ENCODE results near the gene ATG9A.

Gene ATG9A

DNA sequence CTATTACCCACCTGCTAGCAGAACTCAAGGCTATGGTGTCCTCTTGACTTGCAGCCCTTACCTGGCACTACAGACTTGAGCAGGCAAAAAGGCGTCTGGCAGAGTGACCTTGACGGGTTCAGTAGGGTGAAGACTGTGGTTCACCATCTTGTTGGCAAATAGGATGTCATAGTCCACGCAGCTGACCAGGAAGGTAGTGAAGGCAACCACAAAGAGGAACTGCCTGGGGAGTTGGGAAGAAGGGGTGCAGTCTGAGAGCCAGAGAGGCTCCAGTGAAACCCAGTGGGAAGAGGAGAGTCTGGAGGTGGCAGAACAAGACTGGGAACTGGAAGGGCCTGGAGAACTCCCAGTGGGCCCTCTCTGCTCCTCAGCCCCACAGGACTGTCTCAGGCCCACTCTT is 4.1 kb downstream of the ATG9A start:
- H3K4me2 ChIP-seq (ENCODE audit: low read depth, low read length): no peak overlapping the region
- peaks cover 7% of the 10 kb centered on the region for H3F3A ChIP-seq (ENCODE audit: insufficient read depth, low read length)
- no peaks in the 10 kb centered on the region for H3K4me1 ChIP-seq (ENCODE audit: low read length)
- no peaks in the 10 kb centered on the region; the same call in 1 of the 2 replicates for H3K36me3 ChIP-seq (replicated peaks; ENCODE audit: insufficient read depth, low read length)
- H3K79me2 ChIP-seq (ENCODE audit: low read length): peaks cover 32% of the 10 kb centered on the region
- H3K9me2 ChIP-seq (replicated peaks; ENCODE audit: insufficient read depth, low read length): no peaks in the 10 kb centered on the region
- no peak overlapping the region for H3K4me3 ChIP-seq (ENCODE audit: low read length)
- H3K9me3 ChIP-seq (replicated peaks; ENCODE audit: insufficient read depth, low read length): no peaks in the 10 kb centered on the region
- TF ChIP-seq, protein P1, sequence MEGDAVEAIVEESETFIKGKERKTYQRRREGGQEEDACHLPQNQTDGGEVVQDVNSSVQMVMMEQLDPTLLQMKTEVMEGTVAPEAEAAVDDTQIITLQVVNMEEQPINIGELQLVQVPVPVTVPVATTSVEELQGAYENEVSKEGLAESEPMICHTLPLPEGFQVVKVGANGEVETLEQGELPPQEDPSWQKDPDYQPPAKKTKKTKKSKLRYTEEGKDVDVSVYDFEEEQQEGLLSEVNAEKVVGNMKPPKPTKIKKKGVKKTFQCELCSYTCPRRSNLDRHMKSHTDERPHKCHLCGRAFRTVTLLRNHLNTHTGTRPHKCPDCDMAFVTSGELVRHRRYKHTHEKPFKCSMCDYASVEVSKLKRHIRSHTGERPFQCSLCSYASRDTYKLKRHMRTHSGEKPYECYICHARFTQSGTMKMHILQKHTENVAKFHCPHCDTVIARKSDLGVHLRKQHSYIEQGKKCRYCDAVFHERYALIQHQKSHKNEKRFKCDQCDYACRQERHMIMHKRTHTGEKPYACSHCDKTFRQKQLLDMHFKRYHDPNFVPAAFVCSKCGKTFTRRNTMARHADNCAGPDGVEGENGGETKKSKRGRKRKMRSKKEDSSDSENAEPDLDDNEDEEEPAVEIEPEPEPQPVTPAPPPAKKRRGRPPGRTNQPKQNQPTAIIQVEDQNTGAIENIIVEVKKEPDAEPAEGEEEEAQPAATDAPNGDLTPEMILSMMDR (IDR thresholded peaks at IDR 0.05; ENCODE audit: low read length): no peak
- TF ChIP-seq EZH2phosphoT487 (IDR thresholded peaks at IDR 0.05; ENCODE audit: low read length): no peak
- TF ChIP-seq EZH2 (optimal IDR thresholded peaks at IDR 0.05; ENCODE audit: low read depth, low read length): no peak
- H3K9ac ChIP-seq (ENCODE audit: low read length): no peak overlapping the region
- H3K27me3 ChIP-seq (replicated peaks; ENCODE audit: insufficient read depth, low read length): no peaks in the 10 kb centered on the region
- no peaks in the 10 kb centered on the region for H4K20me1 ChIP-seq (ENCODE audit: insufficient read depth, low read length)
- H2AFZ ChIP-seq (ENCODE audit: low read length): no peak overlapping the region
- no peak for DNase-seq
- H3K27ac ChIP-seq (ENCODE audit: low read length): no peak overlapping the region

DNA sequence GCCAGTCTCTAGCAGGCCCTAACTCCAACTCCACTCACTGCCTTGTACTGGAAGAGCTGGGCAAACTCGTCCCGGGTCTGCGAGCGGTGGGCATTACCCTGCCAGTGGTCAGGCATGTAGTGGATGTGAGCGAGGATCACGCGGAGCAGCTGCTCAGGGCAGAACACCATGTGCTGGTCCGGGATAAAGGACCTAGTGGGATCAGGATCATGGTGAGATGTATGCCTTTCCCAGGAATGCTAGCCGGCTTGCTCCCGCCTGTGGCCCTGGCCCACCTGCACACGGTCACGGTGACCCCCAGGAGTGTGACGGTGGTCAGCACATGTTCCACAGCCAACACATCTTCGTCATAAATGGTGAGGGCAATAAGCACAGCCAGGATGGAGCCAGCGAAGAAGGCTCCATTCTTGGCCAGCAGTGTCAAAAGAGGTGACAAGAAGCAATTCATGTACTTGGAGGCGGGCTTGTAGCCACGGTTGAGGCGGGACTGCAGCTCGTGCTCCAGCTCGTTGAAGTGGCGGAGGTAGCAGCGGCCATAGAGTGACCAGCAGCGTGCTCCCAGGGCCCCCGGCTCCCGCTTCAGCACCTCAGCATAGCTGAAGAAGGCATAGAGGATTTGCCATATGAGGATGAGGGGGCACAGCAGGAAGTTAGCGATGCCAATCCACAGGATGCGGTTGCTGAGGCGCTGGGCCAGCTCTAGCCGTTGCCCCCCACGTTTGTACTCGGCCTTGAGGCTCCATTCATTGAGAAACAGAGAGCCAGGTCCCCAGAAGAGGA is 5.4 kb downstream of the ATG9A start:
- Histone ChIP-seq H3K9me3 (replicated peaks; ENCODE audit: insufficient read depth, low read length) (no peaks in the 10 kb centered on the region), H3K79me2 (ENCODE audit: low read length) (peaks cover 25% of the 10 kb centered on the region), H3K9ac (ENCODE audit: low read length) (no peak overlapping the region), H3K4me2 (ENCODE audit: low read depth, low read length) (no peak overlapping the region), H3K4me1 (ENCODE audit: low read length) (peaks cover 4% of the 10 kb centered on the region; the same call in 1 of the 2 replicates), H3K9me2 (replicated peaks; ENCODE audit: insufficient read depth, low read length) (no peaks in the 10 kb centered on the region), H4K20me1 (ENCODE audit: insufficient read depth, low read length) (no peaks in the 10 kb centered on the region), H3F3A (ENCODE audit: insufficient read depth, low read length) (peaks cover 5% of the 10 kb centered on the region; the same call in 1 of the 2 replicates), H3K27ac (ENCODE audit: low read length) (no peak overlapping the region), H2AFZ (ENCODE audit: low read length) (no peak overlapping the region), H3K36me3 (replicated peaks; ENCODE audit: insufficient read depth, low read length) (no peaks in the 10 kb centered on the region; the same call in 1 of the 2 replicates), H3K27me3 (replicated peaks; ENCODE audit: insufficient read depth, low read length) (no peaks in the 10 kb centered on the region), H3K4me3 (ENCODE audit: low read length) (no peak overlapping the region)
- TF ChIP-seq, protein P1 (IDR thresholded peaks at IDR 0.05; ENCODE audit: low read length): no peak
- TF ChIP-seq EZH2 (optimal IDR thresholded peaks at IDR 0.05; ENCODE audit: low read depth, low read length): no peak
- TF ChIP-seq EZH2phosphoT487 (IDR thresholded peaks at IDR 0.05; ENCODE audit: low read length): no peak
- DNase-seq: no peak

DNA sequence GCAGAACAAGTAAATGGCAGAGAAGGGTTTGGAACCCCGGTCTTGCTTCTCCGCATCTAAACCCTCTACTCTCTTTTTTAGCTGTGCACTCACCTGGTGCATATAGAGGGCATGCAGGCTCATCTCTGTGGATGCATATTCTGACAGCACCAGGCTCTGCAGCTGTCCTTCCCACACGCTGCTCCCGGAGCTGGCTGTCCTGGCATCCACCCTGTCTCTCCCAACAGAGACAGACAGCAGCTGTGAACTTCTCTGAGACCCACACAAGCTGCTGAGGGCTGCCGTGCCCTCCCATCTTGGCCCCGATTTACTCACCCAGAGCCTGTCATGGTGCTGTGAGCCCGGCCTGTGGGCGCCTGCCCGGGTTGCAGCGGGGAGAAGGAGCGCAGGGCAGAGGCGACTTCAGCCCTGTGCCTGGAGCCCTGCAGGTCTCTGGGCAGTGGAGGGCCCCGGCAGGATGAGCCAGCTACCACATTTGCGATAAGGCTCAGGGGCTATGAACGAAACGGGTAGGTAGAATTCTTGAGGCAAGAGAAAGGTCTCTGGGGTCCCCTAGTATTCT is 7.4 kb downstream of the ATG9A start:
- Histone ChIP-seq H3K9ac (ENCODE audit: low read length) (no peak overlapping the region), H3F3A (ENCODE audit: insufficient read depth, low read length) (peaks cover 17% of the 10 kb centered on the region; the same call in 1 of the 2 replicates), H3K9me3 (replicated peaks; ENCODE audit: insufficient read depth, low read length) (no peaks in the 10 kb centered on the region), H4K20me1 (ENCODE audit: insufficient read depth, low read length) (no peaks in the 10 kb centered on the region), H3K4me2 (ENCODE audit: low read depth, low read length) (no peak overlapping the region), H3K79me2 (ENCODE audit: low read length) (peaks cover 9% of the 10 kb centered on the region), H3K4me3 (ENCODE audit: low read length) (no peak overlapping the region), H3K27me3 (replicated peaks; ENCODE audit: insufficient read depth, low read length) (no peaks in the 10 kb centered on the region), H3K9me2 (replicated peaks; ENCODE audit: insufficient read depth, low read length) (no peaks in the 10 kb centered on the region), H3K27ac (ENCODE audit: low read length) (no peak overlapping the region), H2AFZ (ENCODE audit: low read length) (no peak overlapping the region), H3K36me3 (replicated peaks; ENCODE audit: insufficient read depth, low read length) (no peaks in the 10 kb centered on the region; the same call in 1 of the 2 replicates), H3K4me1 (ENCODE audit: low read length) (peaks cover 13% of the 10 kb centered on the region)
- DNase-seq: no peak
- TF ChIP-seq, protein P1 (IDR thresholded peaks at IDR 0.05; ENCODE audit: low read length): no peak
- TF ChIP-seq EZH2phosphoT487 (IDR thresholded peaks at IDR 0.05; ENCODE audit: low read length): no peak
- no peak for TF ChIP-seq EZH2 (optimal IDR thresholded peaks at IDR 0.05; ENCODE audit: low read depth, low read length)

All from MM.1S (cell line).